Testis (tissue), 3 donors: ENCODE data around the gene NCK2. TPM values are rescaled to one million over a fixed set of nuclear protein-coding genes. Genes with fewer than 3 reads are reported as not detected.

Source experiments
- DNase-seq: peaks from one replicate; pipeline ENCODE4 v3.0.0-alpha.2; 2019
- H3K27ac ChIP-seq, 2 donors: fragments of 200-600 bp; sonication (generic); one replicate each; pipeline ENCODE4 v1.5.1; 2019
- H3K27me3 ChIP-seq: fragments of 200-600 bp; sonication (generic); one replicate; pipeline ENCODE4 v1.5.1; 2019
- H3K36me3 ChIP-seq: fragments of 200-600 bp; sonication (generic); one replicate; pipeline ENCODE4 v1.5.1; 2017; ENCODE audit warnings: low read depth; ENCODE audit errors: missing control alignments
- H3K4me1 ChIP-seq: fragments of 200-600 bp; sonication (generic); one replicate; pipeline ENCODE4 v1.5.1; 2019
- H3K4me3 ChIP-seq, 2 donors: fragments of 200-600 bp; sonication (generic); one replicate each; pipeline ENCODE4 v1.5.1; 2017 to 2019
- H3K9me3 ChIP-seq: fragments of 200-600 bp; sonication (generic); one replicate; pipeline ENCODE4 v1.5.1; 2017
- POLR2A ChIP-seq: fragments of 450-650 bp; IDR thresholded peaks from one replicate; pipeline ENCODE4 v1.6.1; 2017; ENCODE audit warnings: antibody characterized with exemption, mild to moderate bottlenecking, moderate library complexity
- WGBS, 2 donors: methylation state at CpG; one replicate each; pipeline ENCODE4 v1.1.5; 2018; 5-methylcytosine and 5-hydroxymethylcytosine counted together
- intact Hi-C: fragments of 100-400 bp; cut with DNase I; formaldehyde crosslinking; loops from one replicate; pipeline ENCODE4 v1.15.1; 2023; ENCODE audit warnings: low total_unique reads
- polyA plus RNA-seq: library from polyadenylated mRNA; stranded (reverse); fragments of 350-450 nt; fragmentation: Illumina TruSeq; extraction: RNeasy Lipid Tissue Mini Kit (QIAGEN cat#74804); gene quantifications from one replicate; pipeline ENCODE4 v1.2.3, GENCODE V29; 2014; ENCODE audit warnings: low read depth, low replicate concordance; ENCODE audit not compliant: insufficient read depth
- total RNA-seq, 2 donors: library from RNA; depleted of rRNA; stranded (reverse); fragments of >200 nt; gene quantifications; one replicate each; pipeline ENCODE4 v1.2.3, GENCODE V29; 2016
- TF ChIP-seq, protein P1 (sequence below), 3 experiments: fragments of 450-650 bp in 2 of 3; fragments of 200-600 bp in 1 of 3; sonication (generic) in 1 of 3; IDR thresholded peaks; one replicate each; pipeline ENCODE4 v1.5.1; 2016 to 2019; ENCODE audit warnings: antibody characterized with exemption in 3 of 3, mild to moderate bottlenecking in 2 of 3, moderate library complexity in 1 of 3

Gene NCK2
- total and polyA plus RNA-seq, 3 donors from 2014 or later = 67.7 to 168 (median 105) TPM

DNA sequence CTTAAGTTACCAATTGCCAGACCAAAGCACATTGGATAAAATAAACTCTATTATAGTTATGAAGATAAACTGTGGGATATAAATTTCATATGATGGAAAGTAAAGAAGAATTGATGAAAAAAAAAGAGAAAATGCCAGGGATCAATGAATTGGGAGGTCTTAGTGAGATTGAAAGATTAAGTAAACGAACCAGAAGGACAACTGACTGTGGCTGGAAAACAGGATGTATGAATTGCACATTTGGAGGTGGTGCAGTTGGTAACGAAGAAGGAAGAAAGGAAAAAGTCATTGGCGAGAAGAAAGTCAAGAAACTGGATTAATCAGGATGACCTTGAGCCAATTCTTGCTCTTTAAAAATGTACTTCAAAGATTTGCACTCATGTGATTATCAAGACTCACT is 166.7 kb downstream of the NCK2 start:
- intact Hi-C loops = no loop called here
- 79 to 83% methylated on average over 3 of the region's 3 CpGs for WGBS, 2 donors
- no peaks in the 10 kb centered on the region for H3K4me1 ChIP-seq

DNA sequence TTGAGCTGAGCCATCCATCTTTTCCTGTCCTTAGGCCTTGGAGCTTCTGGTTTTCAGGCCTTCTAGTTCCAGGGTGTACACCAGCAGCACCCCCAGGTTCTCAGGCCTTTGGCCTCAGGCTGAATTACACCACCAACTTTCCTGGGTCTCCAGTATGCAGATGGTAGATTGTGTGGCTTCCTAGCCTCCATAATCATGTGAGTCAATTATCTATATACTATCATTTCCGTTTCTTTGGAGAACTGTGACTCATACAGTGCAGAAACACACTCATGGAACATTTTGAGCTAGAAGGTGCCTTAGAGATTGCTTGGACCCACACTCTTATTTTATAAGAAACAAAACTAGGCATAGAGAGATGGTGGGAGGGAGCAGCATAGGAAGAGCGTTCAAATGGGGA is 167.4 kb downstream of the NCK2 start:
- 78 to 83% methylated on average over 2 of the region's 2 CpGs for WGBS, 2 donors
- Histone ChIP-seq H3K27ac (no peak overlapping the region), H3K36me3 (no peaks in the 10 kb centered on the region), H3K4me3 (no peak overlapping the region), H3K27me3 (no peaks in the 10 kb centered on the region), H3K9me3 (no peaks in the 10 kb centered on the region), H3K4me1 (no peaks in the 10 kb centered on the region)
- intact Hi-C loops = no loop called here
- TF ChIP-seq, protein P1, sequence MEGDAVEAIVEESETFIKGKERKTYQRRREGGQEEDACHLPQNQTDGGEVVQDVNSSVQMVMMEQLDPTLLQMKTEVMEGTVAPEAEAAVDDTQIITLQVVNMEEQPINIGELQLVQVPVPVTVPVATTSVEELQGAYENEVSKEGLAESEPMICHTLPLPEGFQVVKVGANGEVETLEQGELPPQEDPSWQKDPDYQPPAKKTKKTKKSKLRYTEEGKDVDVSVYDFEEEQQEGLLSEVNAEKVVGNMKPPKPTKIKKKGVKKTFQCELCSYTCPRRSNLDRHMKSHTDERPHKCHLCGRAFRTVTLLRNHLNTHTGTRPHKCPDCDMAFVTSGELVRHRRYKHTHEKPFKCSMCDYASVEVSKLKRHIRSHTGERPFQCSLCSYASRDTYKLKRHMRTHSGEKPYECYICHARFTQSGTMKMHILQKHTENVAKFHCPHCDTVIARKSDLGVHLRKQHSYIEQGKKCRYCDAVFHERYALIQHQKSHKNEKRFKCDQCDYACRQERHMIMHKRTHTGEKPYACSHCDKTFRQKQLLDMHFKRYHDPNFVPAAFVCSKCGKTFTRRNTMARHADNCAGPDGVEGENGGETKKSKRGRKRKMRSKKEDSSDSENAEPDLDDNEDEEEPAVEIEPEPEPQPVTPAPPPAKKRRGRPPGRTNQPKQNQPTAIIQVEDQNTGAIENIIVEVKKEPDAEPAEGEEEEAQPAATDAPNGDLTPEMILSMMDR (IDR thresholded peaks at IDR 0.05) = no peak
- no peak for TF ChIP-seq POLR2A
- DNase-seq = no peak

More for the DNA sequence above, 166.7 kb downstream of the NCK2 start:
- no peak overlapping the region for H3K27ac ChIP-seq
- DNase-seq = no peak
- TF ChIP-seq POLR2A = no peak
- TF ChIP-seq, protein P1 (IDR thresholded peaks at IDR 0.05) = no peak
- no peaks in the 10 kb centered on the region for H3K36me3 ChIP-seq
- H3K27me3 ChIP-seq = no peaks in the 10 kb centered on the region
- H3K9me3 ChIP-seq = no peaks in the 10 kb centered on the region
- no peak overlapping the region for H3K4me3 ChIP-seq

DNA sequence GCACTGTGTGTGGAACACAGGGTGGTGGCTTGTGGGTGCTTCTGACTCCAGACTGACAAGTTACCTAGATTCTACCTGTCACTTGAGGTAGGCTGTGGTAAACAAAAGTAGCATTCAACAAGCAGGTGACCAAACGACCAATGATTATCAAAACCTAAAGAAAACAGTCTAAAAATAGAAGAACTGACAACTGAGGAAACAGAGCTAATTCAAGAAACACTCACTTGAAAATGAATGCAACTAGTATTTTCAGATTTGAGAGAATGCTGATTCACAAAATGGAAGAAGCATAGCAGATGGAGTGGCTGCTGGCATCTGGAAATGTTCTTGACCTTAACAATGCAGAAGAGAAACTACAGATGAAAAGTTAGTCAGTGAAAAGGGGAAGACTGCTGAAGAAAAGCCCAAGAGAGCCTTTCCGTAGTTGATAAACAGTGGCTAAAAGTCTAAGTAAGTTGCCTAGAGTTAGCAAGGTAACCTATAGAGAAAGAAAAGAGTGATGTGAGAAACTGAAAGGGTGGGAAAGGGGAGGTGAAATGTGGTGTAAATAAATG is 170.4 kb downstream of the NCK2 start:
- no peaks in the 10 kb centered on the region for H3K36me3 ChIP-seq
- no peak for DNase-seq
- H3K9me3 ChIP-seq = no peaks in the 10 kb centered on the region
- intact Hi-C loops = no loop called here
- H3K4me1 ChIP-seq = peaks cover 11% of the 10 kb centered on the region
- no peak overlapping the region for H3K4me3 ChIP-seq
- TF ChIP-seq, protein P1 (IDR thresholded peaks at IDR 0.05) = no peak
- TF ChIP-seq POLR2A = no peak
- WGBS, 2 donors = 80% methylated on average over 2 of the region's 2 CpGs
- no peak overlapping the region for H3K27ac ChIP-seq
- no peaks in the 10 kb centered on the region for H3K27me3 ChIP-seq

DNA sequence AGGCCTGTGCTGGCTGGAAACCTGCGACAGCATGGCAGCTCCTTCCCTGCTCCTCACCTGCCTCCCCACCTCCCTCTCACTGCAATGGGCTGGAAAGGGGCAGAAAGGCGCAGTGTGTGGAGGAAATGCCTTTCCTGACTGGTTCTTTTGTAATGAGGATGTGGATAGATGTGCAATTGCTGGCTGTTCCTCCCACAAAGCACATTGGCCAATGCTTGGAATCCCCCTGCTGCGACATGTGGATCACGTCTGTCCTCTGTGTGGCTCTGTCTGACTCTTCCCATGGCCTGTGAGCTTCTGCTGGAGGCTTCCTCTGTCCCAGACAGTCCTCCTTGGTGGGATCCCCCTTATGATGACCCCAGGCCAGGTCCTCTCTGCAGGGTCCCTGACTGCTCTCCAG is 172.5 kb downstream of the NCK2 start:
- no peaks in the 10 kb centered on the region for H3K27me3 ChIP-seq
- 78 to 81% methylated on average over 4 of the region's 4 CpGs for WGBS, 2 donors
- no peak for DNase-seq

More for the DNA sequence above, 172.5 kb downstream of the NCK2 start:
- TF ChIP-seq POLR2A = no peak
- TF ChIP-seq, protein P1 (IDR thresholded peaks at IDR 0.05) = no peak
- intact Hi-C loops = no loop called here
- H3K4me3 ChIP-seq = no peak overlapping the region
- no peaks in the 10 kb centered on the region for H3K36me3 ChIP-seq
- no peak overlapping the region for H3K27ac ChIP-seq
- H3K9me3 ChIP-seq = no peaks in the 10 kb centered on the region
- peaks cover 11% of the 10 kb centered on the region for H3K4me1 ChIP-seq
